Calu3 (cell line): Measurements from ENCODE around the gene RIPK4. TPM values are rescaled to one million over a fixed set of nuclear protein-coding genes. Genes with fewer than 3 reads are reported as not detected.
"Not testable (repeated sequence)": the region's sequence is repeated elsewhere in the genome, so short reads cannot be mapped to it uniquely, and the experiment has no call there.

Source experiments
- BruUV-seq: library from RNA; stranded (reverse); fragments of 400-500 nt; replicated peaks from 2 replicates; lab custom pipeline; 2021; lab: Mats Ljungman, UMichigan
- CTCF ChIA-PET: fragments of 300-600 bp; sonication (Branson Sonifier 250); formaldehyde crosslinking; loops from one replicate; lab custom pipeline; 2022; ENCODE audit warnings: antibody characterized with exemption; lab: Charles Lee
- DNase-seq: peaks from one replicate; pipeline ENCODE4 v3.0.0; 2022
- H3K27ac Mint-ChIP-seq: one replicate; pipeline ENCODE4 v1.8.0; 2022; ENCODE audit warnings: mixed read lengths; ENCODE audit not compliant: unreplicated experiment
- H3K27me3 Mint-ChIP-seq: one replicate; pipeline ENCODE4 v1.8.0; 2022; ENCODE audit warnings: mixed read lengths; ENCODE audit not compliant: unreplicated experiment
- H3K36me3 Mint-ChIP-seq: one replicate; pipeline ENCODE4 v1.8.0; 2022; ENCODE audit warnings: mild to moderate bottlenecking, moderate library complexity, mixed read lengths; ENCODE audit not compliant: insufficient read depth, unreplicated experiment
- H3K4me1 Mint-ChIP-seq: one replicate; pipeline ENCODE4 v1.8.0; 2022; ENCODE audit warnings: mild to moderate bottlenecking, low read depth, mixed read lengths; ENCODE audit not compliant: unreplicated experiment
- H3K4me3 Mint-ChIP-seq: one replicate; pipeline ENCODE4 v1.8.0; 2022; ENCODE audit warnings: mild to moderate bottlenecking, low read depth, moderate library complexity, mixed read lengths; ENCODE audit not compliant: unreplicated experiment
- H3K9me3 Mint-ChIP-seq: one replicate; pipeline ENCODE4 v1.8.0; 2022; ENCODE audit warnings: low read depth, mixed read lengths; ENCODE audit not compliant: unreplicated experiment
- intact Hi-C: fragments of 100-400 bp; cut with micrococcal nuclease; formaldehyde crosslinking; loops from one replicate; pipeline ENCODE4 v1.10.0; 2022; ENCODE audit not compliant: unreplicated experiment
- total RNA-seq: library from RNA; stranded (reverse); gene quantifications from 2 replicates; pipeline ENCODE4 v1.2.3, GENCODE V29; 2022
- TF ChIP-seq, protein P1 (sequence below): fragments of 200-600 bp; IDR thresholded peaks from one replicate; pipeline ENCODE4 v1.8.0; 2022; ENCODE audit warnings: antibody characterized with exemption; ENCODE audit not compliant: unreplicated experiment

The RIPK4 gene
- total RNA-seq, 1 experiment from 2014 or later, result 30.3 TPM

DNA sequence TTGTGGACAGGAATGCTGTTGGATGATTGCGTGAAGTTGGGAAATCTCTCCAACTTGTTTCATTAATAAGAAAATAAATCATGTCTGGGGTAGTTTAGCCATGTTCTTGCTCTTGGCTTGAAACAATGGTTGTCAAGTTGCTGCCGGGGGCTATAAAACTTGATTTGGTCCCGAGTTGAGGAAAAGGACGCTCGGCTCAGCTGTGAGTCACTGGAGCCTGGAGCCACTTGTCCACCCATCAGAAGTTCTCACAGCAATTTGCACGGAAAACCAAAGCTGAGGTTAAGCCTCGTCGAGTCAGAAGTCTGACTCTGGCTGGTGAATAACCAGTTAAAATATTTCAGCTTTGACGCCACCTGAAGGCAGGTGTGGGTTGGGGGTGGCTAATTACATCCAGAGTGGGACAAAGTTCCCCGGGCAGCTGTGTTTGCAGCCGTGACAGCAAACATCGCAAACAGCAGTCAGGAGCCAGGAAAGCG is 19.7 kb upstream of the RIPK4 start:
- H3K9me3 Mint-ChIP-seq, result peaks cover 2% of the 10 kb centered on the region
- H3K4me3 Mint-ChIP-seq, result peak overlapping the region; percentile 24
- no peaks in the 10 kb centered on the region for H3K27me3 Mint-ChIP-seq
- no peak overlapping the region for H3K27ac Mint-ChIP-seq
- peaks cover 7% of the 10 kb centered on the region for H3K36me3 Mint-ChIP-seq
- peak; percentile 15 for DNase-seq
- H3K4me1 Mint-ChIP-seq, result peaks cover 32% of the 10 kb centered on the region
- TF ChIP-seq, protein P1, sequence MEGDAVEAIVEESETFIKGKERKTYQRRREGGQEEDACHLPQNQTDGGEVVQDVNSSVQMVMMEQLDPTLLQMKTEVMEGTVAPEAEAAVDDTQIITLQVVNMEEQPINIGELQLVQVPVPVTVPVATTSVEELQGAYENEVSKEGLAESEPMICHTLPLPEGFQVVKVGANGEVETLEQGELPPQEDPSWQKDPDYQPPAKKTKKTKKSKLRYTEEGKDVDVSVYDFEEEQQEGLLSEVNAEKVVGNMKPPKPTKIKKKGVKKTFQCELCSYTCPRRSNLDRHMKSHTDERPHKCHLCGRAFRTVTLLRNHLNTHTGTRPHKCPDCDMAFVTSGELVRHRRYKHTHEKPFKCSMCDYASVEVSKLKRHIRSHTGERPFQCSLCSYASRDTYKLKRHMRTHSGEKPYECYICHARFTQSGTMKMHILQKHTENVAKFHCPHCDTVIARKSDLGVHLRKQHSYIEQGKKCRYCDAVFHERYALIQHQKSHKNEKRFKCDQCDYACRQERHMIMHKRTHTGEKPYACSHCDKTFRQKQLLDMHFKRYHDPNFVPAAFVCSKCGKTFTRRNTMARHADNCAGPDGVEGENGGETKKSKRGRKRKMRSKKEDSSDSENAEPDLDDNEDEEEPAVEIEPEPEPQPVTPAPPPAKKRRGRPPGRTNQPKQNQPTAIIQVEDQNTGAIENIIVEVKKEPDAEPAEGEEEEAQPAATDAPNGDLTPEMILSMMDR, result no peak
- BruUV-seq, result no TSS peak
- CTCF ChIA-PET, result interaction anchor here (0.7 kb wide), 1 partner anchor 18 kb away, joined by 4 read pairs; no protein-coding TSS in a partner anchor
- intact Hi-C loops, result no loop called here

DNA sequence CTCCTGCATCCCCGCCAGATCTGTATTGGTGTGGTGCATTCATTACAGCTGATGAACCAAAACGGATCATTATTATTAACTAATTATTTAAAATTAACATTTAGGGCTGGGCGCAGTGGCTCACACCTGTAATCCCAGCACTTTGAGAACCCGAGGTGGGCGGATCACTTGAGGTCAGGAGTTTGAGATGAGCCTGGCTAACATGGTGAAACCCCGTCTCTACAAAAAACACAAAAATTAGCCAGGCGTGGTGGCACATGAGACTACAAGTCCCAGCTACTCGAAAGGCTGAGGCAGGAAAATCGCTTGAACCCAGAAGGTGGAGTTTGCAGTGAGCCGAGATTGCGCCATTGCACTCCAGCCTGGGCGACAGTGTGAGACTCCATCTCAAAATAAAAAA is 18.4 kb upstream of the RIPK4 start:
- H3K36me3 Mint-ChIP-seq, result not testable (repeated sequence)

GRCh38 chr21:41784456-41785102 is 17.7 kb upstream of the RIPK4 start:
- no peaks in the 10 kb centered on the region for H3K9me3 Mint-ChIP-seq
- peak overlapping the region; percentile 15 for H3K4me3 Mint-ChIP-seq
- H3K36me3 Mint-ChIP-seq, result peaks cover 7% of the 10 kb centered on the region
- H3K27me3 Mint-ChIP-seq, result no peaks in the 10 kb centered on the region
- peak overlapping the region; percentile 62 for H3K27ac Mint-ChIP-seq
- DNase-seq, result no peak
- no TSS peak for BruUV-seq
- CTCF ChIA-PET, result interaction anchor here (1.2 to 1.5 kb wide), 3 partner anchors 11 to 172 kb away, joined by 3 to 11 read pairs (median 4); no protein-coding TSS in a partner anchor
- H3K4me1 Mint-ChIP-seq, result peaks cover 46% of the 10 kb centered on the region
- TF ChIP-seq, protein P1, result no peak
- intact Hi-C loops, result no loop called here

More for the DNA sequence above, 18.4 kb upstream of the RIPK4 start:
- DNase-seq, H3K27ac Mint-ChIP-seq, H3K4me3 Mint-ChIP-seq, H3K9me3 Mint-ChIP-seq, CTCF ChIA-PET, H3K27me3 Mint-ChIP-seq, intact Hi-C loops, BruUV-seq: not testable (repeated sequence)
- H3K4me1 Mint-ChIP-seq, result peaks cover 39% of the 10 kb centered on the region

DNA sequence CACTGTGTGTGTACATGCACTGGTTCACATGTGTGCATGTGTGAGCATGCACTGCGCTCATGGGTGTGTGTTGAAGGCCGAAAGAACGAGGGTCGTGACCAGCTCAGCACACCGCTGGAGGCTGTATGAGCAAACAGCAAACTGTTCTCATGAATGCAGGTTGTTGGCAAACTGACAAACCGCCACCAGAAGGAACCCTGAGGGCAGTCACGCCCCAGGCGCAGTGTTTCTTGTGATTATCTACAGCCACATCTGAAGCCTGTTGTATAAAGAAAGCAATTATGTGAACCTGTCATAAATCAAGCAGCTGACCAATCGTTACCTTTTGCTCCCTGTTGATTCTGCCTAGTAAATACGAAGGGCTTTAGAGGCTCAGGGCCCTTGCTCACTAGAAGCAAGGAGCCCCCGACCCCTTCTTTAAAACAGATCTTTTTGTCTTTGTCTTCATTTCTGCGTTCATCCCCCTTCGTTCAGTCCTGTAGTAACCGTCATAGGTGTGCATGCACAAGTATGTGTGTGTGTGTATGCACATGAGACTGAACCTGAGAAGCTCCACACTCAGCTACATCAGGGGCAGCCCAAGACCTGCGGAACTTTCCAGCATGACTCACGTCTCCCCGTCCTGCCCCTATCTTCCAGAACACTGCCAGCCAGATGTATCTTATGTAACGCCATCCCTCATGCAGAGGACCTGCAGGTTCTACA is 16.8 kb upstream of the RIPK4 start:
- BruUV-seq, result no TSS peak
- H3K4me1 Mint-ChIP-seq, result peaks cover 50% of the 10 kb centered on the region
- CTCF ChIA-PET, result interaction anchor here (0.6 to 1.5 kb wide), 4 partner anchors 12 to 327 kb away, joined by 3 to 11 read pairs (median 4); no protein-coding TSS in a partner anchor

More for the DNA sequence above, 16.8 kb upstream of the RIPK4 start:
- no peaks in the 10 kb centered on the region for H3K27me3 Mint-ChIP-seq
- intact Hi-C loops, result no loop called here
- no peaks in the 10 kb centered on the region for H3K9me3 Mint-ChIP-seq
- peak overlapping the region; percentile 62 for H3K27ac Mint-ChIP-seq
- TF ChIP-seq, protein P1, result no peak
- H3K36me3 Mint-ChIP-seq, result peaks cover 7% of the 10 kb centered on the region
- H3K4me3 Mint-ChIP-seq, result peak overlapping the region; percentile 15
- peak; percentile 86 for DNase-seq
